Skeletal muscle satellite cell (primary cell): Measurements from ENCODE around the gene SLC22A23.

Source experiments
- H3K27me3 ChIP-seq: 2 replicates; pipeline ENCODE4 v1.7.0; 2013; ENCODE audit warnings: low read length; ENCODE audit not compliant: control insufficient read depth, insufficient read depth
- H3K36me3 ChIP-seq: 2 replicates; pipeline ENCODE4 v1.7.0; 2013; ENCODE audit warnings: mild to moderate bottlenecking, control low read depth, low read length; ENCODE audit not compliant: insufficient read depth
- H3K4me1 ChIP-seq: 2 replicates; pipeline ENCODE4 v1.7.0; 2013; ENCODE audit warnings: low read length; ENCODE audit not compliant: control insufficient read depth, insufficient read depth
- H3K4me2 ChIP-seq: 2 replicates; pipeline ENCODE4 v1.7.0; 2013; ENCODE audit warnings: mild to moderate bottlenecking, low read length
- H3K4me3 ChIP-seq: 2 replicates; pipeline ENCODE4 v1.7.0; 2013; ENCODE audit warnings: low read length
- H3K9ac ChIP-seq: 2 replicates; pipeline ENCODE4 v1.7.0; 2013; ENCODE audit warnings: mild to moderate bottlenecking, low read depth, low read length, moderate library complexity
- H3K9me3 ChIP-seq: replicated peaks from 2 replicates; pipeline ENCODE4 v1.7.0; 2013; ENCODE audit warnings: mild to moderate bottlenecking, control low read depth, low read length

The SLC22A23 gene

GRCh38 chr6:3316818-3317217, 140.0 kb downstream of the SLC22A23 start:
- Histone ChIP-seq H3K4me2 (no peak overlapping the region), H3K9ac (no peak overlapping the region), H3K27me3 (peaks cover 42% of the 10 kb centered on the region), H3K9me3 (no peaks in the 10 kb centered on the region), H3K4me3 (no peak overlapping the region), H3K4me1 (no peaks in the 10 kb centered on the region), H3K36me3 (no peaks in the 10 kb centered on the region)

DNA sequence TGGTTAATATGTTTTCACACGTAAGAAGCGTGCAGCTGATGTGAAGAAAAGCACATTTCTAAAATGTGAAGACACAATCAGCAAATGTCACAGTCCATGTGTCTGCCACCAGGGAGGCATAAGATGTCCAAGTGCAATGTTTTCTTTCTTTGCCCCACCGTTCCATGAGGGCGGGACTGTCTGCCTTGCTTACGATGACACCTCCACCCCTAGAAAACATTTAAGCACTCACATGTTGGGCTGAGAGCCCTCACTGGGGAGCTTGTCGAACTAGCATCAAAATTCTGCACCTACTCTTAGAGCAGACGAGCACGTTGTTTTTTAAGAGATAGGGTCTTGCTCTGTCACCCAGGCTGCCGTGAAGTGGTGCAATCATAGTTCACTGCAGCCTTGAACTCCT, 140.5 kb downstream of the SLC22A23 start:
- H3K9me3 ChIP-seq: no peaks in the 10 kb centered on the region
- H3K4me2 ChIP-seq: no peak overlapping the region
- no peaks in the 10 kb centered on the region for H3K4me1 ChIP-seq
- H3K9ac ChIP-seq: no peak overlapping the region
- H3K36me3 ChIP-seq: no peaks in the 10 kb centered on the region
- H3K27me3 ChIP-seq: peaks cover 44% of the 10 kb centered on the region
- no peak overlapping the region for H3K4me3 ChIP-seq

DNA sequence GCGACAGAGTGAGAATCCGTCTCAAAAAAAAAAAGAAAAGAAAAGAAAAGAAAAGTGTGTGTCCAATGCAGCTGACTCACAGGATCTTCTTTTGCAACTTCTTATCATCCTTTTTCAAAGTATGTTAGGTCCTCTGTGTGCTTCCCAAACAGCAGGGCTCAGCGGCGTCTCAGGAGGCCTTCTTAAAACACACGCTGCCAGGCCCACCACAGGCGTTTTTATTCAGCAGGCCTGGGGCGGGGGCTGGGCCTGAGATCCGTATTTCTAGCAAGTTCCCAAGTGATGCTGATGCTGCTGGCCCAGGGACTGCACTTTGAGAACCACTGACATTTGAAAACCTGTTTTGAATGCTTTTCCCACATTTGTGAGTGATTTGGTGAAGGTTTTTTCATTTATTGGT, 141.0 kb downstream of the SLC22A23 start:
- no peaks in the 10 kb centered on the region for H3K36me3 ChIP-seq
- H3K27me3 ChIP-seq: peaks cover 46% of the 10 kb centered on the region
- H3K4me2 ChIP-seq: no peak overlapping the region
- H3K4me1 ChIP-seq: no peaks in the 10 kb centered on the region
- H3K9me3 ChIP-seq: no peaks in the 10 kb centered on the region
- no peak overlapping the region for H3K4me3 ChIP-seq
- H3K9ac ChIP-seq: no peak overlapping the region

DNA sequence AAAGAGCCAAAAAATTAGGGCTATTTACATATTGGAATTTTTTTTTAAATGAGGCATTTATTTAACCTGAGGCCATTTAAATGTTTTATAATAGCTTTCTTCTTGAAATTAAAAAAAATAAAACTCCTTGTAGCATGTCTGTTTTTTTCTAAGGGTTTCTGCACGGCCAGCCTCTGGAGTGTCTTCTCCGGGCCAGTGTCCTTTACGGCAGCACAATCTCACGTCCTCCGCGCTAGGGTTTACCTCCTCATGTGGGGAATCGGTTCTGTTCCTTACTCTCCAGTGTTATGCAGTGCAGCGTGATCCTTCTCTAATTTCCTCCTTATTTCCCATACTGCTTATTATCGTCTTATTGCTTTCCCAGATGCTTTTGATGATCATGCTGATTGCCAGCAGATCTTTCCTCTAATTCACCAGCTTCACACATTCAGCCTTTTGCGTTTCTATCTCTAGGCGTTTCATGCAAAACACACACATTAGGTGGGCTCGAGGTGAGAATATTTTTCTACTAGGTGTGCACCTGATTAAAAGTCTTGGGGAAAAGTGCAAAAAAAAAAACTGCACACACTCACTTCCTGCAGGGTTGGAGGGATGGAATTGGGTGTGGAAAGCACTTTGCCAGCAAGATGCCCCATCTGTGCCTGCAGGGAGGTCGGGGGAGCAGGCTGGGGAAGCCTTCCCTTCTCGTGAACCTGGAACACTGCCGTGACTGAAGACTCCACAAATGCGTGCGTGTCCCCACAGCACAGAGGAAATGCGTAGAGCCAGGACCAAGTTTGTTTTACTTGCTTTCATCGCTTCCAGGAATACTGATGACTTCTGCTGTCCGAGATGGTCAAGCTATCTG, 142.0 kb downstream of the SLC22A23 start:
- no peaks in the 10 kb centered on the region for H3K36me3 ChIP-seq

GRCh38 chr6:3314176-3314575, 142.7 kb downstream of the SLC22A23 start:
- H3K9ac ChIP-seq: no peak overlapping the region
- H3K36me3 ChIP-seq: no peaks in the 10 kb centered on the region
- no peaks in the 10 kb centered on the region for H3K9me3 ChIP-seq
- H3K4me3 ChIP-seq: no peak overlapping the region
- no peaks in the 10 kb centered on the region for H3K4me1 ChIP-seq
- H3K4me2 ChIP-seq: no peak overlapping the region
- H3K27me3 ChIP-seq: peaks cover 47% of the 10 kb centered on the region

More for the DNA sequence above, 142.0 kb downstream of the SLC22A23 start:
- H3K4me1 ChIP-seq: no peaks in the 10 kb centered on the region
- no peaks in the 10 kb centered on the region for H3K9me3 ChIP-seq
- H3K9ac ChIP-seq: no peak overlapping the region
- H3K4me3 ChIP-seq: no peak overlapping the region
- no peak overlapping the region for H3K4me2 ChIP-seq
- H3K27me3 ChIP-seq: peaks cover 48% of the 10 kb centered on the region

GRCh38 chr6:3312604-3313231, 144.1 kb downstream of the SLC22A23 start:
- Histone ChIP-seq H3K4me3 (no peak overlapping the region), H3K9ac (no peak overlapping the region), H3K4me1 (no peaks in the 10 kb centered on the region), H3K36me3 (no peaks in the 10 kb centered on the region), H3K9me3 (no peaks in the 10 kb centered on the region), H3K27me3 (peaks cover 40% of the 10 kb centered on the region), H3K4me2 (no peak overlapping the region)

- Histone ChIP-seq H3K4me3 (no peak overlapping the region), H3K36me3 (no peaks in the 10 kb centered on the region), H3K9me3 (no peaks in the 10 kb centered on the region), H3K27me3 (peaks cover 41% of the 10 kb centered on the region), H3K4me1 (no peaks in the 10 kb centered on the region), H3K4me2 (no peak overlapping the region), H3K9ac (no peak overlapping the region)
These were observed 145.0 kb downstream of the SLC22A23 start for GRCh38 chr6:3311826-3312225.

DNA sequence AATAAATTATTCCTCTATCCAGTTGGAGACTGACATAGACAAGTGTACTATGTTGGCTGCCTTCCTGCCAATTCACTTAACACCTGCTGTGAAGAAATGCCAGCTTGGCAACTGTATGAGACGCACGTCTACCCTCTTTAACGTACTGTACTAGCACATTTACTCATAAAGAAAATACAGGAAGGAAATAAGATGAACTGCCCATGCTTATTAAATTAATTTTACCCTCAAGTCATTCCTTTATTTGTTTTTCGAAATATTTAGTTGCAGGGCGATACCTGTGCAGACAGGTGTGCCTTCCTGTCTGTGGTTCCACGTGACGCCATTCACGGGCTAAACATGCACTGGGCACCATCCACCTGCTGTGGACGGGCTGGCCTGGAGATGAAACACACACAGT, 146.1 kb downstream of the SLC22A23 start:
- no peaks in the 10 kb centered on the region for H3K4me1 ChIP-seq
- no peak overlapping the region for H3K9ac ChIP-seq
- no peaks in the 10 kb centered on the region for H3K36me3 ChIP-seq
- H3K9me3 ChIP-seq: no peaks in the 10 kb centered on the region
- peaks cover 43% of the 10 kb centered on the region for H3K27me3 ChIP-seq
- no peak overlapping the region for H3K4me3 ChIP-seq
- H3K4me2 ChIP-seq: no peak overlapping the region

DNA sequence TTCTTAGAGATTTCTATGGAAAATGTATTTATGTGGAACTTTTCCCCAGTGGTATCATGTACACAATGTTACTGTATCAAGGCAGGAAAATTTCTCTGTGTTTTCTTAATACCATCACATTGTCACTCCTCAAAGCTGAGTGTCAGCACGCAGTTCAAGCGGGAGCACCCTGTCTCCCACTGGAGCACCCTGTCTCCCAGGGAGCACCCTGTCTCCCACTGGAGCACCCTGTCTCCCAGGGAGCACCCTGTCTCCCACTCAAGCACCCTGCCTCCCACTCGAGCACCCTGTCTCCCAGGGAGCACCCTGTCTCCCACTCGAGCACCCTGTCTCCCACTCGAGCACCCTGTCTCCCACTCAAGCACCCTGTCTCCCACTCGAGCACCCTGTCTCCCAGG, 146.8 kb downstream of the SLC22A23 start:
- Histone ChIP-seq H3K27me3 (peaks cover 38% of the 10 kb centered on the region), H3K36me3 (no peaks in the 10 kb centered on the region), H3K4me3 (no peak overlapping the region), H3K9ac (no peak overlapping the region), H3K4me2 (no peak overlapping the region), H3K9me3 (no peaks in the 10 kb centered on the region), H3K4me1 (no peaks in the 10 kb centered on the region)

- Histone ChIP-seq H3K4me2 (no peak overlapping the region), H3K9ac (no peak overlapping the region), H3K4me3 (no peak overlapping the region), H3K4me1 (no peaks in the 10 kb centered on the region), H3K27me3 (peaks cover 35% of the 10 kb centered on the region), H3K36me3 (no peaks in the 10 kb centered on the region), H3K9me3 (no peaks in the 10 kb centered on the region)
These were observed 147.3 kb downstream of the SLC22A23 start for GRCh38 chr6:3309391-3310050.

- no peak overlapping the region for H3K4me2 ChIP-seq
- H3K9me3 ChIP-seq: no peaks in the 10 kb centered on the region
- peaks cover 35% of the 10 kb centered on the region for H3K27me3 ChIP-seq
- no peaks in the 10 kb centered on the region for H3K4me1 ChIP-seq
- no peaks in the 10 kb centered on the region for H3K36me3 ChIP-seq
- H3K9ac ChIP-seq: no peak overlapping the region
- H3K4me3 ChIP-seq: no peak overlapping the region
These were observed 148.7 kb downstream of the SLC22A23 start for GRCh38 chr6:3308106-3308505.
